ENCODE measurements around the gene CSN3.

Gene CSN3

DNA sequence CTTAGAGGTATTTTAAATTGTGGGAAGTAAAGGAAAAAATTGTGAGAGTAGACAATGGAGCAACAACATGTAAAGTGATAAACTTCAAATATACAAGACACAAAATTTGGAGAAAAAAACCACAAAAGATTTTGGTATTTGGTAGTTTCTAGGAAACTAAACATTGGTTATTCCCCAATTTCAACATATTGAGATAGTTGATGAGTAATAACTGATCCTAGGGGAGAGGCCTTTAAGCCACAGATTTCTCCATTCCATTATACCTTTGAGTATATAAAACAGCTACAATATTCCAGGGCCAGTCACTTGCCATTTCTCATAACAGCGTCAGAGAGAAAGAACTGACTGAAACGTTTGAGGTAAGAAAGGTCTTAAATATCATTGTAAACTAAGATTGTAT is 16.6 kb upstream of the CSN3 start, which contains the start of gene FDCSP:
Gene FDCSP, plus strand, starts transcription at position 301 of the 400 bp plus-strand sequence. CDS start 5,071 bp downstream, outside the sequence.
- no peak within 1 kb of the TSS for H3K27ac ChIP-seq
- TF ChIP-seq, protein P1, sequence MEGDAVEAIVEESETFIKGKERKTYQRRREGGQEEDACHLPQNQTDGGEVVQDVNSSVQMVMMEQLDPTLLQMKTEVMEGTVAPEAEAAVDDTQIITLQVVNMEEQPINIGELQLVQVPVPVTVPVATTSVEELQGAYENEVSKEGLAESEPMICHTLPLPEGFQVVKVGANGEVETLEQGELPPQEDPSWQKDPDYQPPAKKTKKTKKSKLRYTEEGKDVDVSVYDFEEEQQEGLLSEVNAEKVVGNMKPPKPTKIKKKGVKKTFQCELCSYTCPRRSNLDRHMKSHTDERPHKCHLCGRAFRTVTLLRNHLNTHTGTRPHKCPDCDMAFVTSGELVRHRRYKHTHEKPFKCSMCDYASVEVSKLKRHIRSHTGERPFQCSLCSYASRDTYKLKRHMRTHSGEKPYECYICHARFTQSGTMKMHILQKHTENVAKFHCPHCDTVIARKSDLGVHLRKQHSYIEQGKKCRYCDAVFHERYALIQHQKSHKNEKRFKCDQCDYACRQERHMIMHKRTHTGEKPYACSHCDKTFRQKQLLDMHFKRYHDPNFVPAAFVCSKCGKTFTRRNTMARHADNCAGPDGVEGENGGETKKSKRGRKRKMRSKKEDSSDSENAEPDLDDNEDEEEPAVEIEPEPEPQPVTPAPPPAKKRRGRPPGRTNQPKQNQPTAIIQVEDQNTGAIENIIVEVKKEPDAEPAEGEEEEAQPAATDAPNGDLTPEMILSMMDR (conservative IDR thresholded peaks at IDR 0.05) = no peak
- TF ChIP-seq ZFX (IDR thresholded peaks at IDR 0.05) = no peak

DNA sequence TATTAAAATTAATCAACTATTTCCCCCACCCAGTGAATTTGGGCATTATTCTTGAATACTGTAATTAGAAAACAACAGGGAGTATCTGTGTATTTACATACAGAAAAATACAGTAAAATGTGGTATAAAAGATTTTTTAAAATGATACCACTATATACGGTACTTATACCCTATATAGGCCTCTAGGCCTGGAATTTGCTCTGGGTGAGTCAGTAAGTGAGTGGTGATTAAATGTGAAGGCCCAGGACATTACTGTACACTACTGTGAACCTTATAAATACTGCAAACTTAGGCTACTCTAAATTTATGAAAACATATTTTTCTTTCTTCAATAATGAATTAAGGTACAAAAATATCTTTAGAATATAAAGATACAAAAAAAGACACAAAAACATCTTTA is 6.3 kb upstream of the CSN3 start:
- no peak overlapping the region for H3K27ac ChIP-seq
- no peak for TF ChIP-seq ZFX (IDR thresholded peaks at IDR 0.05)
- TF ChIP-seq, protein P1 (conservative IDR thresholded peaks at IDR 0.05) = no peak

DNA sequence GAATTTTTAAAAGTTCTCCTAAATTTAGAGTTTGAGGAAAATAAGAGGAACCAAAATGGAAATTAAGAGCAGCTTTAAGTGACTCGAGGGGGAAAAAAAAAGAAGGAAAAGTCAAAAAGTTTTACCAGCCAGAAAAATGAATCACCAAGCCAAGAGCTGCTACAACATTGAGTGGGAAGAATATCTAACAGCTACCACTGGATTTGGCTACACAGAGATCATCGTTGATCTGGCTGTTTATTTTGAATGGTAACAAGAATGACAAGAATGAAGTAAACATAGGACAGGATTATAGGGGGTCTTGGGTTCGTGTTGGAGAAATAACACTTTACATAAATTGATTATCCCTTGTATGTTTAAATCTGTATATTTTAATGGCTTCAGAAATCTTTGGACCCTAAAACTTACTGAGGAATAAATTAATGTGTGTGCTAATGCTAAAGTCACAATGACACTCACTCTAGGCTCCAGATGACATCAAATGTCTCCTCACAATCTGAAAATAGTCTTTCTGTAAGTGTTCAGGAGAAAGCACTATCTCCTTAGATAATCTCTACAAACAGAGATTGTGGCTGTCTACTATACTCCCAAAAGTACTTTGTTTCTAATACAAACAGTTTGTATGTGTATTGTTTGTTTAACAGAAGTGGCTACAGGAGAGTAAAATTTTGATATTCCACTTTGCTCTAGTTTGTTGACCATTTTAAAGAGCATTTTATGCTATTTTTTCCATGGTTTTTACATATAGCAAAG is 3.1 kb upstream of the CSN3 start:
- TF ChIP-seq ZFX (IDR thresholded peaks at IDR 0.05) = no peak
- TF ChIP-seq, protein P1 (conservative IDR thresholded peaks at IDR 0.05) = no peak

DNA sequence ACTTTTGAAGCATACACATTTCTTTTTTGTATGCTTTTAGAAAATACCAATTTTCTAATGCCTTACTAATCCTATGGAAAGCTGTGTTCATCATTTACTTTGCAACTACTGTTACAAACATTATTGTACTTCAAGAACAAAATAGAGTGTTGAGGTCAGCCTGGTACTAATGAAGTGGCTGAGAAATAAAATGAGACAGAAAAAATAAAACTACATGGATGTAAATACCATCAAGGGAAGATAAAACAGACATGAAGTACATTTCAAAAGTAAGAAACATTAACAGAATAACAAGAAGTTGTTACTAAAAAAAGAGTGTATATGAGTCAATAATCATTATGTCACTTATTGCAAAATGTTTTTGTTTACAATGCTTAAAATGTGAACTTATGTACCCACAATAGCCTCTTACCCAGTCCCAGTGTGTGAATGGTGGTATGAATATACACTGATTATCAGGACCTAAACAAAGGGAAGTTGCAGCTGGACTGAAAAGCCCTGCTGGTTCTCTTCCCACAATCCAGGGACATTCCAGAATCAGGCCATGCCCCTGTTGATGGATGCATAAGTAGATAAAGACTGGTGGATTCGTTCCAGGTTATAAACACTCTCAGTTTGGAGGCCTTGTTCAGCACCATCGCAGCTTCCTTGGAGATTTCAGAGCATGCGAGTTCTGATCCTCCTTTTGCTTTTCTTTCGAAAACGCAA is 2.4 kb upstream of the CSN3 start:
- no peak overlapping the region for H3K27ac ChIP-seq
- TF ChIP-seq, protein P1 (conservative IDR thresholded peaks at IDR 0.05) = no peak
- no peak for TF ChIP-seq ZFX (IDR thresholded peaks at IDR 0.05)

More for the DNA sequence above, 3.1 kb upstream of the CSN3 start:
- no peak overlapping the region for H3K27ac ChIP-seq

DNA sequence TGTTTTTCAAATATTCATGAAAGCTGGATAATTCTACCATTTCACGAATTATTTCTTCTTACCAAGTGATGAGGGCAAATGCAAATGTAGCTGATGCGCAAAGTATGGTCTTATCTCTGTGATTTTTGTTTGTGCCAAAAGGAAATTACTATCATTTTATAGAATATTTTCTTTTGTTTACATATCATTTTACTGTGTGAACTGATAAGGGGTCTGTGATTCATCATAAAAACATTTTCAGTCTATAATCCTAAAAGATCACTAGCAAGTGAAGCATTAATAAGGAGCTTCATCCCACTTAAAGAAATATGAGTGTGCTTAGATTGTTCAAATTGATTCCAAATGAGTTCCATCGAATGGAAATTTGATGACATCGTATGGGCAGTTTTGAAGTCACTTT is 694 bp downstream of the CSN3 start:
- no peak overlapping the region for H3K27ac ChIP-seq
- TF ChIP-seq ZFX (IDR thresholded peaks at IDR 0.05) = no peak
- TF ChIP-seq, protein P1 (conservative IDR thresholded peaks at IDR 0.05) = no peak

DNA sequence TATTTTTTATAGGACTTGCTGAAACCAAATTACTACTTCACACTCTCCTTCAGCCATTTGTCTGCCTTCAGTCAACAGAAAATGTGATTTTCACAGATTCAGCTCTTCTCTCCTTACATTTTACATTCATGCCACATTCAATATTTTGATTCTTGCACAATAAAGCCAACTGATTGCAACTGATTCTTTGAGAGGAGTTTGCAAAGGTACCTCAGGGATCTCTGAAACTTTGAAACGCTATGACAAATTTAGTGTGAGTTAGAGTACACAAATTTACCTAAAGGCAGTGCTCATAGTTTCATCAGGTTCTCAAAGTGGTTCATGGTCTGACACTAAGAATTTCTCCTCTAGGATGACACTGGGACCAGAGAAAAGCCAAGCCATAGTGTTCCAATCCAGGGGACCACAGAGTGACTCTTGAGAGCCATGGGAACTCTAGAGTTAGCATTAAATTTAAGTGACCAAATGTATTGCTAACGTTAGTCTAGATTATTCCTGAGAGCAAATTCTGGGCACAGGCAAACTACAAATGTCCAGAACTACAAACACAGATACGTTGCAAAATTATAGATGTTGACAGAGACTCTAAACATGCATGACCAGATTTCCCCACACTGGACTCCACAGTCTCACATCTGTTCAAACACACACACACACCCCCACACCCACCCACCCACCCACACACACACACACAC is 9.0 kb downstream of the CSN3 start:
- no peak for TF ChIP-seq ZFX (IDR thresholded peaks at IDR 0.05)
- TF ChIP-seq, protein P1 (conservative IDR thresholded peaks at IDR 0.05) = no peak
- no peak overlapping the region for H3K27ac ChIP-seq

DNA sequence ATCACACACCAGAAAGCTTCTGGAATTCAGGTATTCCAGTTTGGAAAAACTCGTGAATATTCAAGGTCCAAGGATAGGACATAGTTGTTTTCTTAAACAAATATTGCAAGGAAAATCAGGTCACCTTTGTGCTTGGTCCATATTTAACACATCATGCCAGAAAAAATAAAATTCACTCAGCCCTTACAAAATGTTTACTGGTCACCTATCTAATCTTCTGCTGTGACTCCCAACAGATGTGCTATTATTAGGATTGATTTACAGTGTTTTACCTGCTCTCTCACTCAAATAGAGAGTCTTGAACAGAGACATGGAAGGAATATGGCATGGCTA is 9.5 kb downstream of the CSN3 start:
- H3K27ac ChIP-seq = no peak overlapping the region
- TF ChIP-seq, protein P1 (conservative IDR thresholded peaks at IDR 0.05) = no peak
- TF ChIP-seq ZFX (IDR thresholded peaks at IDR 0.05) = no peak

All from C4-2B (cell line).